GM10266 (cell line): ENCODE measurements around the gene GABRA5.

Experiments
- DNase-seq: peaks from one replicate; pipeline ENCODE4 v3.0.0; 2012; ENCODE audit errors: extremely low spot score
- CTCF ChIP-seq: IDR thresholded peaks from 2 replicates; pipeline ENCODE4 v1.5.1; 2012; ENCODE audit warnings: mild to moderate bottlenecking, low read depth; ENCODE audit not compliant: control insufficient read depth, insufficient read depth; ENCODE audit errors: missing control alignments

The GABRA5 gene

GRCh38 chr15:26844901-26845300, 22.0 kb upstream of the GABRA5 start:
- DNase-seq, result no peak
- TF ChIP-seq CTCF, result no peak

GRCh38 chr15:26848498-26848897, 18.4 kb upstream of the GABRA5 start:
- DNase-seq, result no peak

GRCh38 chr15:26850161-26850560, 16.7 kb upstream of the GABRA5 start:
- DNase-seq, result no peak
- TF ChIP-seq CTCF, result no peak

More at GRCh38 chr15:26848498-26848897, 18.4 kb upstream of the GABRA5 start:
- TF ChIP-seq CTCF, result no peak

- no peak for TF ChIP-seq CTCF
- DNase-seq, result no peak
These were observed 13.9 kb upstream of the GABRA5 start for GRCh38 chr15:26852980-26853379.

- no peak for TF ChIP-seq CTCF
- DNase-seq, result no peak
These were observed 12.4 kb upstream of the GABRA5 start for GRCh38 chr15:26854435-26854834.

GRCh38 chr15:26864664-26865191, 2.1 kb upstream of the GABRA5 start:
- no peak for DNase-seq
- no peak for TF ChIP-seq CTCF

- no peak for TF ChIP-seq CTCF
These were observed 542 bp downstream of the GABRA5 start for GRCh38 chr15:26867200-26868007.

More at GRCh38 chr15:26867200-26868007, 542 bp downstream of the GABRA5 start:
- DNase-seq, result no peak
